Kasumi-1 (cell line): ENCODE measurements around the gene METRNL.

ENCODE experiments used
- DNase-seq, 2 experiments: peaks; one replicate each; lab custom pipeline; 2025; lab: John Stamatoyannopoulos, UW

Gene METRNL

GRCh38 chr17:83080579-83080857 is 1.1 kb downstream of the METRNL start:
- DNase-seq = no peak

- DNase-seq = no peak
Observed at GRCh38 chr17:83080858-83081683, 1.7 kb downstream of the METRNL start.

- DNase-seq = no peak
Observed at GRCh38 chr17:83081684-83082201, 2.3 kb downstream of the METRNL start.

- DNase-seq = no peak
Observed at GRCh38 chr17:83082424-83082823, 3.0 kb downstream of the METRNL start.

- no peak for DNase-seq
Observed at GRCh38 chr17:83082909-83083367, 3.5 kb downstream of the METRNL start.

GRCh38 chr17:83083368-83084201 is 4.2 kb downstream of the METRNL start:
- peak; percentile 44 to 50 for DNase-seq

GRCh38 chr17:83084214-83084613 is 4.8 kb downstream of the METRNL start:
- no peak for DNase-seq

DNA sequence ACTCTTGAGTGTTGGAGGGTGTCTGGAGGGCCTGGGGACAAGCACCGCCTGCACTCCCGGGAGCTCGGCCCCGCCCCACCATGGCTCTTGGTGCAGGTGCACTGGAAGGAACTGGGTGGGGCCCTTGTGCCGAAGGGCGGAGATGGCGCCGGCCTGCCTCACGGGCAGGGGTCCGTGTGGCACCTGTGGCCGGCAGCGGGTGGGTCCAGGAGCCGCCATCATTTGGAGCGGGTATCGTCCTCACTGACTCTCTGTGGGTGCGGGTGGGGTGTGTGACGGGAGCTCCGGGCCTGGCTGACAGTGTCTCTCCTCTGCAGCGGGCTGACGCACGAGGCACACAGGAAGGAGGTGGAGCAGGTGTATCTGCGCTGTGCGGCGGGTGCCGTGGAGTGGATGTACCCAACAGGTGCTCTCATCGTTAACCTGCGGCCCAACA is 5.2 kb downstream of the METRNL start:
- no peak for DNase-seq

DNA sequence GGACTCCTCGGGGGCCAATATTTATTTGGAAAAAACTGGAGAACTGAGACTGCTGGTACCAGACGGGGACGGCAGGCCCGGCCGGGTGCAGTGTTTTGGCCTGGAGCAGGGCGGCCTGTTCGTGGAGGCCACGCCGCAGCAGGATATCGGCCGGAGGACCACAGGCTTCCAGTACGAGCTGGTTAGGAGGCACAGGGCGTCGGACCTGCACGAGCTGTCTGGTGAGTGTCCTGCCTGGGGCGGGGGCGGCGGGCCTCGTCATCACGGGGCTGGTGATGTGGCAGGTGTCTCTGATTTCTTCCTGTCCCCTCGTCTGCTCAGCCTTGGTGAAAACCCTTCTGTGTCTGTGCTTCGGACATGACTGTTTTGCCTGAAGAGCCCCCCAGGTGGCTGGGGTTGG is 5.7 kb downstream of the METRNL start:
- no peak for DNase-seq

DNA sequence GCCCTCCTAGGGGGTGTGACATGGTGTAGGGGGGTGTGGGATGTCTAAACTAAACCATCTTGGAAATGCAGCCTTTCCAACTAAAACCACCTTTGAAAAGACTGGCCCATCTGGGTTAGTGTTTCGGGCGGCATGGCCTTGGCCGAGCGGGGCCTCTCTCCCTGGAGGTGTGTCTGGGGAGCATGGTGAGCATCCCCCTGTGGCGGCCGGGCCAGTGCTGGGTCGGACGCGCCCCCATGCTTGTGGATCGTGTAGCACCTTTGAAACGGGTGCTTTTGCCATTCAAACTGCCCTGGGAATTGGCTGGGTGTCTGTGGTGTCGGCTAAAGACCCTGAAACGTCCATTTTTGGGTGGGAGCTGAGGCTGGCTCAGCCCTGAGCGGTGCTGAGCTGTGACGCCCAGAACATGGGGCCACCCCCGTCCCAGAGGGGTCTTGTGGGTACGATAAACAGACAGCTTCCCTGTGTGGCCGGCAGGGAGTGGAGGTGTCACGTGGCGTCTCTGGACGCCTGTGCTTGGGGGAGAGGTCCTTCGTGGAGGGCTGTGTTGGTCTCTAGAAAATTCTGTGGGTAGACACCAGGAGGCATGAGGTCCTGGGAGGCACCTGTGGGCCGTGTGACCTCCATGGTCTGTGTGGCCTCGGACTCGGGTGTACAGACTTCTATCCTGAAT is 6.3 kb downstream of the METRNL start:
- DNase-seq = no peak

GRCh38 chr17:83086199-83086880 is 6.9 kb downstream of the METRNL start:
- DNase-seq = no peak

DNA sequence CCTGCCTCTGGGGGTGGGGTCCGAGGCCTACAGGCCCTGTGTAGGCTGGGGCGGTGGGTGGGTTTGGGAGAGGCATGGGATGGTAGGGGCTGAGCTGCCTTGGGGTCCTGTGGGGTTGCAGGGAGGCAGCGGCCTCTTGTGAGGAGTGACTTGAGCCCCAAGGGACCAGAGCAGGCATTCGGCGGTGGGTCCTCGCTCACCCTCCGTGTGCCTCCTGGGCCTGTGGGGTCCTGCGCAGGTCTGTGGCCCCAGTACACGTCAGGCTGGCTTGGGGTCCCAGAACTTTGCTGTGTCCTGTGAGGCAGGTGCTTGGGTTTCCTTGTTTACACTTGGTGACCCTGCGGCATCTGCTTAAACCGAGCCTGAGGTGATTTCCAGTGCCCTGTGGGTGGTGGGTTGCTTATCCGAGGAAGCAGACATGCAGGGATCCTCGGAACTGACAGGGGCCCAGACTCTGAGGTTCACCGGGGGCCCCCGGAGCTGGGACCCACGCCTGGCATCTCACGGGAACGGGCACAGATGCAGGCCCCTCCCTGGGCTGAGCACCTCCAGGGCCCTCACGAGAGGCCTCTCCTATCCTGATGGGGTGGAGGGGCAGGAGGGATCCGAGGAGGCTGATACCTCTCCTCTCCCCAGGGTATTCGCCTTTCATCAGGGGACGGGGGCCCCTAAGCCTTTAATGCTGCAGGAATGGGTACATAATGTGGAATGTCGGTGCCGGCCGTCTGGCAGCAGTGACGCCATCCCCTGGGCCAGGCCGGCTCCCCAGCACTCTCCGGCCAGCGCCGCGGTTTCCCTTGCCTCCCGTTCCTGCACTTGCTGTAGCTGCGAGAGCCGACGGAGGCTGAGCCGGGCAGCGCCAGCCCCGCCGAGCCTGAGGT is 7.7 kb downstream of the METRNL start:
- DNase-seq = no peak

DNA sequence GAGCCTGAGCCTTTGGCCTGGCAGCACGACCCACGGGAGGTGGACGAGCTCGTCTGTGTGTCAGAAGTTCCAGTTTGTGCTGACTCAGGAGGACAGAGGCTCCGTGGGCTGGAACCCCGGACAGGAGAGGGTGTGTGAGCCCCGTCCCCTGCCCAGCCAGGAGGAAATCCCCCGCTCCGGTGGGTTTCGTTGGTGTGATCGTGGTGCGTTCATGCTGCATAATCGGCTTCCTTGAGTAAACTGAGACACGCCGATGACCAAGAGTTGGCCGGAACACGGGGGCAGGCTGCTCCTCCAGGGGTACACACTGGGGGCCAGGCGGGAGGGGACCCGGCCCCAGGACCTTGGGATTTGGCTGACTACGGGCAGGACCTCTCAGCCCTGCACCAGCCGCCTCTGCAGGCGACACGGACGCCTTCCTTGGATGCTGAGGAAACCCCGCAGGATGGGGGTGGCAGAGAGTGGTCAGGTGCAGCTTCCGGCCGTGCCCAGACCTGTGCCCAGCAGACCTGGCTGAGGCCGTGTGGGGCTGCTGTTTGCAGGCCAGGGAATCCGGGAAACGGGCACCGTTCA is 8.5 kb downstream of the METRNL start:
- DNase-seq = no peak

DNA sequence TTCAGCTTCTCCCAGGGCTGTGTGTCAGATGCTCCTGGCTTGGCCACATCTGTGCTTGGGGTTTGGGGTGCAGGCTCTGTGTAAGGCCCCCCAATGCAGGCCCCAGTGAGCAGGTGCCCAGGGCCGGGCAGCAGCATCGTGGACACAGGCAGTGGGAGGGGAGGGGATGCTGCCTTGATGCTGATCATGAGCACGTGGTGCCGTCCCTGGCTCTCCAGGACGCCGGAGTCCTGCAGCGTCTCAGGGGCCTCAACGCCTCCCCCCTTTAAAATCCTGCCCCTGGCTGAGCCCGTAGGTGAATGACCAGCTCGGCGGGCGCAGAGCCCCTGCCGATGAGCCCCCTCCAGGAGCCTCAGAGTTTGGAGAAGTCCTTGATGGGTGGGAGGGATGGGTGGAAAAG is 9.0 kb downstream of the METRNL start:
- DNase-seq = no peak

GRCh38 chr17:83088909-83089308 is 9.5 kb downstream of the METRNL start:
- no peak for DNase-seq

DNA sequence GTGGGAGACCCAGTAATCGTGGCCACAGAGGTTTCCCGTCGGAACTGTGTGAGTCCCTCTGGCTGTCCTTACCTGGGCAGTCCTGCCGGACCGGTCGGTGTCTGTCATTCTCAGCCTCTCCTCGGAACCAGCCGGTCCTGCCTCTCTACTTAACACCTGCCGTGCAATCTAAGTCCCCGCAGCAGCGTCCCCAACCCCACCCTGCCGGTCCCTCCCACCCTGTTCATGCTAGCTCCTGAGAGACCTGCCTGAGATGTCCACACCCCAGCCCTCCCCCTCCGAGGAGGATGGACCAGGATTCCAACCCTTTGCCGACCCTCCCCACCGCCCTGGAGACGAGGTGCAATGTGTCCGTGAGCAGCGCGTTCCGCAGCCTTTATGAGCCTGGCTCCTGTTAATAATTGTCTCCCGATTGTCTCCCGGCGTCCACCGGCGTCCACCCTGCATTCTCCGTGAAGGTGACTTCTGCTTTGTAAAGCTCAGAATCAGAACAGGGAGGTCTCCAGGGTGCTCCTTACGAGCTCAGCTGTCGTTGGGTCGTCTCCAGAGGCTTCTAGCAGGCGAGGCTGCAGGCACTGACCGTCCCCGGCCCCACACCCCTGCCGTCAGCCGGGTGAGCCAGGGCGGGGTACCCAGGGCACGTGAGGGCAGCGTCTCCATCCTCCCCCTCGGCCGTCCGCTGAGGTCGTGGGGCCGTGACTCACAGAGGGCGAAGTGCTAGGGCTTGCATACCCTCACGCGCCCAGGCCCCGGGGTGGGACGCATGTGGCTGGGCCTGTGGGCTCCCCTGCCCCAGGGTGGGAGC is 10.1 kb downstream of the METRNL start:
- no peak for DNase-seq

DNA sequence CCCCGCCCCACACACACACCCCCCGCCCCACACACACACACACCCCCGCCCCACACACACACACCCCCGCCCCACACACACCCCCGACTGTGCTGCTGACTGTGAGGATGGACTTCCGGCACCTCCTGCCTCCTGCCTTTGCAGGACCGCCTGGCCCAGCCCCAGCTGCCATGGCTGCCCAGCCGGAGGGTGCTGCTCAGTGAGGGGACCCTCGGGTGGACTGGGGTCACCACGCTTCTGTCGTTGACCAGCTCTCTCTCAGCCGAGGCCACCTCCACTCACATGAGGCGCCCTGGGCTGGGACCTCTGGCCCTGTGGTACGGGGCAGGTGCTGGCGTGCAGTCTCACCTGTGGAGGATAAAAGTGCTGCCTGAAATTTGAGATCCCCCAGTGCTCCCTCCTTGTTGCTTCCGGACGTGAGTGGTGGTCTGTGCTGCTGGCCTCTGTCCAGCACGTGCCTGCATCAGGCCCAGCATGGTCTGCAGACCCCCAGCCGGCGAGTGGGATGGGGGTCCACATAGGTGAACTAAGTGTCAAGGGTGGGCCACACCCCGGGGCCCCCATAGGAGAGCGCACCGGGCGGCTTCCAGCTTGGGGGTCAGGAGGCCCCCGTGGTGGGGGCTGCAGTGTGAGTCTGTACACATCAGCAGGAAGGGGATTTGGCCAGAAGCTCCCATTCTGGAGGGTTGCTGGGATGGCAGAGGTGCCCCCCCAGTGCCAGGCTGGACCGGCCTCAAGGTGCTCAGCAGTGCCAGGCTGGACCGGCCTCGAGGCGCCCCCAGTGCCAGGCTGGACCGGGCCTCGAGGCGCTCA is 11.2 kb downstream of the METRNL start:
- DNase-seq = no peak

- no peak for DNase-seq
Observed at GRCh38 chr17:83091257-83092141, 12.1 kb downstream of the METRNL start.
